A673 (cell line): ENCODE measurements around the gene ZNRF2. TPM values are rescaled to one million over a fixed set of nuclear protein-coding genes. Genes with fewer than 3 reads are reported as not detected.

Experiments used
- BruUV-seq: library from RNA; stranded (reverse); fragments of 400-500 nt; replicated peaks from 2 replicates; lab custom pipeline; 2021; lab: Mats Ljungman, UMichigan
- CTCF ChIA-PET: fragments of 300-600 bp; sonication (Branson Sonifier 250); formaldehyde crosslinking; loops from one replicate; lab custom pipeline; 2022; ENCODE audit warnings: antibody characterized with exemption; lab: Charles Lee
- POLR2A ChIA-PET: fragments of 300-600 bp; sonication (Branson Sonifier 250); formaldehyde crosslinking; loops from one replicate; lab custom pipeline; 2022; ENCODE audit warnings: antibody characterized with exemption; ENCODE audit not compliant: low non-redundant PET; lab: Charles Lee
- DNase-seq: peaks from one replicate; pipeline ENCODE4 v3.0.0-alpha.2; 2015; ENCODE audit warnings: low spot score
- H3K27ac ChIP-seq: fragments of 200-600 bp; sonication (generic); 2 replicates; pipeline ENCODE4 v1.5.1; 2016; ENCODE audit warnings: mixed run types, low read depth, mild to moderate bottlenecking, mixed read lengths, antibody characterized with exemption, low read length; ENCODE audit not compliant: poor library complexity, severe bottlenecking
- H3K27me3 ChIP-seq: fragments of 200-600 bp; sonication (generic); replicated peaks from 2 replicates; pipeline ENCODE4 v1.6.1; 2017; ENCODE audit warnings: mixed run types, low read depth, mild to moderate bottlenecking, mixed read lengths, antibody characterized with exemption, low read length; ENCODE audit not compliant: insufficient read depth, poor library complexity
- H3K36me3 ChIP-seq: fragments of 200-600 bp; sonication (generic); 2 replicates; pipeline ENCODE4 v1.6.1; 2016; ENCODE audit warnings: mixed run types, mild to moderate bottlenecking, mixed read lengths, antibody characterized with exemption, low read length; ENCODE audit not compliant: insufficient read depth, poor library complexity, severe bottlenecking
- H3K4me1 ChIP-seq: fragments of 200-600 bp; sonication (generic); 2 replicates; pipeline ENCODE4 v1.6.1; 2017; ENCODE audit warnings: mixed run types, mild to moderate bottlenecking, mixed read lengths, antibody characterized with exemption, low read length; ENCODE audit not compliant: insufficient read depth, poor library complexity, severe bottlenecking
- H3K4me3 ChIP-seq: fragments of 200-600 bp; sonication (generic); 2 replicates; pipeline ENCODE4 v1.5.1; 2016; ENCODE audit warnings: low read depth, mixed run types, mild to moderate bottlenecking, mixed read lengths, low read length; ENCODE audit not compliant: poor library complexity, severe bottlenecking
- H3K9me3 ChIP-seq: fragments of 200-600 bp; sonication (generic); 2 replicates; pipeline ENCODE4 v1.6.1; 2016; ENCODE audit warnings: mixed run types, low read depth, mild to moderate bottlenecking, mixed read lengths, antibody characterized with exemption, low read length; ENCODE audit not compliant: poor library complexity, severe bottlenecking
- EZH2 ChIP-seq: fragments of 200-600 bp; sonication (generic); IDR thresholded peaks from 2 replicates; pipeline ENCODE4 v1.6.1; 2017; ENCODE audit warnings: borderline replicate concordance, low read depth, mild to moderate bottlenecking, mixed read lengths, antibody characterized with exemption, low read length; ENCODE audit not compliant: poor library complexity, severe bottlenecking
- intact Hi-C: fragments of 100-400 bp; cut with micrococcal nuclease; formaldehyde crosslinking; loops from one replicate; pipeline ENCODE4 v1.10.0; 2022; ENCODE audit not compliant: unreplicated experiment
- total RNA-seq: library from RNA; stranded (reverse); gene quantifications from 2 replicates; pipeline ENCODE4 v1.2.3, GENCODE V29; 2021
- TF ChIP-seq, protein P1 (sequence below): fragments of 300-800, 200-600 bp; sonication (generic); conservative IDR thresholded peaks from 2 replicates; pipeline ENCODE4 v1.5.1; 2017; ENCODE audit warnings: low read depth, mild to moderate bottlenecking, antibody characterized with exemption, low read length, moderate library complexity, mixed read lengths

Gene ZNRF2
- total RNA-seq, 1 experiment from 2014 or later = 8.1 TPM

DNA sequence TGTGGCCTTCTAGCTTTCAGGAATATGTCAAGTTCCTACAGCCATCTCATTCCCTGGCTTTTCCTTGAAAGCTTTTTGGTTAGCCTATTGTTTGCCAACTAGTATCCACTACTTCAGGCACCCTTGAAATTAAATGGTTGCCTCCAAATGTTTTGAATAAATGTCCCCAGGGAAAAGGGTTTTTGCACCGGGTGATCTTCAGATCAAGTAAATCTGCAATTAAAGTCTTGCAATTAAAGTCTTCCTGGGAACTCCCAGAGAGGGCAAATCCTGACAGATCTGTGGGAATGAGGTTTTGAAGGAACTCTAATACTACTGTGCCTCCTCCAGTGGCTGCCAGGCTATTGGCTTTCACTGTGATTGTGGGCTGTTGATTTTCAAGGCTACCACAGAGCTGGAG lies 17.7 kb upstream of the ZNRF2 start:
- no peak for DNase-seq
- no peak overlapping the region for H3K27ac ChIP-seq
- ChIA-PET CTCF (no interaction called here), POLR2A (no interaction called here)
- TF ChIP-seq, protein P1, sequence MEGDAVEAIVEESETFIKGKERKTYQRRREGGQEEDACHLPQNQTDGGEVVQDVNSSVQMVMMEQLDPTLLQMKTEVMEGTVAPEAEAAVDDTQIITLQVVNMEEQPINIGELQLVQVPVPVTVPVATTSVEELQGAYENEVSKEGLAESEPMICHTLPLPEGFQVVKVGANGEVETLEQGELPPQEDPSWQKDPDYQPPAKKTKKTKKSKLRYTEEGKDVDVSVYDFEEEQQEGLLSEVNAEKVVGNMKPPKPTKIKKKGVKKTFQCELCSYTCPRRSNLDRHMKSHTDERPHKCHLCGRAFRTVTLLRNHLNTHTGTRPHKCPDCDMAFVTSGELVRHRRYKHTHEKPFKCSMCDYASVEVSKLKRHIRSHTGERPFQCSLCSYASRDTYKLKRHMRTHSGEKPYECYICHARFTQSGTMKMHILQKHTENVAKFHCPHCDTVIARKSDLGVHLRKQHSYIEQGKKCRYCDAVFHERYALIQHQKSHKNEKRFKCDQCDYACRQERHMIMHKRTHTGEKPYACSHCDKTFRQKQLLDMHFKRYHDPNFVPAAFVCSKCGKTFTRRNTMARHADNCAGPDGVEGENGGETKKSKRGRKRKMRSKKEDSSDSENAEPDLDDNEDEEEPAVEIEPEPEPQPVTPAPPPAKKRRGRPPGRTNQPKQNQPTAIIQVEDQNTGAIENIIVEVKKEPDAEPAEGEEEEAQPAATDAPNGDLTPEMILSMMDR = no peak
- no peak for TF ChIP-seq EZH2
- no peaks in the 10 kb centered on the region for H3K4me1 ChIP-seq
- intact Hi-C loops = no loop called here
- H3K4me3 ChIP-seq = no peak overlapping the region
- no TSS peak for BruUV-seq
- no peaks in the 10 kb centered on the region for H3K36me3 ChIP-seq
- no peaks in the 10 kb centered on the region for H3K9me3 ChIP-seq
- no peaks in the 10 kb centered on the region for H3K27me3 ChIP-seq

DNA sequence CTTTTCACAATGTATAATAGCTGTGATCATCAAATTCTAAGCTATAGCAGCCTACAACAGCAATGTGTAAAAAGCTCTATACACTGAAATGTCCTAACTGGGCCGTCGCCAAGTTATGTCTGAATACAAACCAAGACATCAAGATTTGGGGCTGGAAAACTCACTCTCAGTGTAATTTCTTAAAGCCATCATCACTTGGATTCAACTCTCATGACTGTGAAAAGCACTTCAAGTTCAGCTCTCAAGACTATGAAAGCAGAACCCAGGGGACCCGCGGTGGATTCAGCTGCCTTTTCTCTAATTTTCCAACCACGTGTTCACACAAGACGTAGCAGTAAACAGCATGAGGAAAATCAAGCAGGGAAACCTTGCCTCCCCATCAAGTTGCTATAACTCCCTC lies 15.8 kb upstream of the ZNRF2 start:
- Histone ChIP-seq H3K4me3 (no peak overlapping the region), H3K36me3 (no peaks in the 10 kb centered on the region), H3K9me3 (no peaks in the 10 kb centered on the region), H3K4me1 (no peaks in the 10 kb centered on the region), H3K27ac (no peak overlapping the region), H3K27me3 (no peaks in the 10 kb centered on the region)
- TF ChIP-seq, protein P1 = no peak
- no peak for TF ChIP-seq EZH2
- ChIA-PET POLR2A (no interaction called here), CTCF (no interaction called here)
- intact Hi-C loops = no loop called here
- no TSS peak for BruUV-seq
- no peak for DNase-seq

- CTCF ChIA-PET = no interaction called here
- Histone ChIP-seq H3K9me3 (no peaks in the 10 kb centered on the region), H3K4me3 (no peak overlapping the region), H3K27ac (no peak overlapping the region), H3K27me3 (no peaks in the 10 kb centered on the region), H3K4me1 (no peaks in the 10 kb centered on the region), H3K36me3 (no peaks in the 10 kb centered on the region)
- POLR2A ChIA-PET = no interaction called here
- intact Hi-C loops = no loop called here
- DNase-seq = no peak
- BruUV-seq = no TSS peak
- no peak for TF ChIP-seq EZH2
- TF ChIP-seq, protein P1 = no peak
Observed at GRCh38 chr7:30269490-30269889, 14.9 kb upstream of the ZNRF2 start.
